ENCODE results near the gene ARF5. TPM values are rescaled to one million over a fixed set of nuclear protein-coding genes. Genes with fewer than 3 reads are reported as not detected.
"Not testable (repeated sequence)": the region's sequence is repeated elsewhere in the genome, so short reads cannot be mapped to it uniquely, and the experiment has no call there.

Gene ARF5
- polyA plus RNA-seq (ENCODE audit: insufficient read length in 3 of 3), result 100 to 1,000 TPM; 175 to 195 (median 193) TPM

GRCh38 chr7:127588019-127588696, at the start of gene ARF5:
TSS of gene ARF5 (plus strand) at chr7:127588411. CDS start at chr7:127588499, 88 bp downstream.
- DNase-seq (ENCODE audit: low read depth in 3 of 3, low spot score in 2 of 3), result peak; percentile 47 to 83 (median 81)

DNA sequence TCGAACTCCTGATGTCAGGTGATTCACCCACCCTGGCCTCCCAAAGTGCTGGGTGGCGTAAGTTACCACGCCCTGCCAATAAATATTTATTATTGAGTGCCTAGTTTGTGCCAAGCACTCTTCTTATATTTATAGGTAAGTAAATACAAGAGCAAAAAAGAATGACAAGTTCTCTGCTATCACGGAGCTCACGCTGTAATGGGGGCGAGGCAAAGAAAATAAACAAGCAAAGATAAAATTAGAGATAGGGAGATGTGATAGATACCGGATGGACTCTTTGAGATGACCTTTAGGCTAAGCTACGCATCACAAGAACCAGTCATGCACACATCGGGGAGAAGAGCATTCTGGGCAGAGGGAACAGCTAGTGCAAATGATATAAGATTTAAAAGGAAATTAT, 49.1 kb upstream of the ARF5 start:
- no peak for DNase-seq (ENCODE audit: low read depth in 3 of 3, low spot score in 2 of 3)

DNA sequence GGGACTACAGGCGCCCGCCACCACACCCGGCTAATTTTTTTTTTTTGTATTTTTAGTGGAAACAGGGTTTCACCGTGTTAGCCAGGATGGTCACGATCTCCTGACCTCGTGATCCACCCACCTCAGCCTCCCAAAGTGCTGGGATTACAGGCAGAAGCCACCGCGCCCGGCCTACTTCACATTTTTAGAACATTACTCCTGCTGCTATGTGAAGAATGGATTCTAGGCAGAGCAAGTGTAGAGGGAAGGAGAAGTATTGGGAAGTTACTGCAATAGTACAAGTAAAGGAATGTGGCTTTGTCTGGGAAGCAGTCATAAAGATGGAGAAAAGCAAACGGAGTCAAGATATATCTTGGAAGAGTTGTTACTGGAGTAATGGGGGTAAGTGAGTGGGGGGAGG, 47.8 kb upstream of the ARF5 start:
- not testable (repeated sequence) for DNase-seq (ENCODE audit: low read depth in 3 of 3, low spot score in 2 of 3)

DNA sequence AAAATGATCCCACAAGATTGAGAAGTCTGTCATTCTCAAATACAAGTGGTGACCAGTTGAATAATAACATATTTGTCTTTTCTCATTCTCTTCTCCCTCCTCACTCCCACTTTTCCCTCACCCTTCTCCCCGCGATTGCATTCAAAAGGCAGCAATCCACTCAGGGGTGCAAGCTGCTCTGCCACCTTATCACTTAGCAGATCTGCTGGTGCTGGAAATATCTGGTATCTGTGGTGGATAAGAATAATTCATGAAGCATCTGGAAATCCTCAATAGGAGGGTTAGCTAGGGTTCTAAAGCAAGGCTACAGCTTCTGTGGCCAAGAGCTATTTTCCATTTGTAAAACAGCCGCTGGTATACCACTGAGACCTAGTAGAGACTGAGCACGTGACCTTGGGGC, 46.7 kb upstream of the ARF5 start:
- no peak for DNase-seq (ENCODE audit: low read depth in 3 of 3, low spot score in 2 of 3)

DNA sequence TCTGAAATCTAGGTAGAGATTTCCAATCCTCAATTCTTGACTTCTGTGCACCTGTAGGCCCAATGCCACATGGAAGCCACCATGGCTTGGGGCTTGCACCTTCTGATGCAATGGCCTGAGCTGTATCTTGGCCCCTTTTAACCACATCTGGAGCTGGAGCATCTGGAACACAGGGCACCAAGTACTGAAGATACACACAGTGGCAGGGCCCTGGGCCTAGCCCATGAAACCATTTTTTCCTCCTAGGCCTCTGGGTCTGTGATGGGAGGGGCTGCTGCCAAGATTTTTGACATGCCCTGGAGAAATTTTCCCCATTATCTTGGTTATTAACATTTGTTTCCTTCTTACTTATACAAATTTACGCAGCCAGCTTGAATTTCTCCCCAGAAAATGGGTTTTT, 41.9 kb upstream of the ARF5 start:
- no peak for DNase-seq (ENCODE audit: low read depth in 3 of 3, low spot score in 2 of 3)

DNA sequence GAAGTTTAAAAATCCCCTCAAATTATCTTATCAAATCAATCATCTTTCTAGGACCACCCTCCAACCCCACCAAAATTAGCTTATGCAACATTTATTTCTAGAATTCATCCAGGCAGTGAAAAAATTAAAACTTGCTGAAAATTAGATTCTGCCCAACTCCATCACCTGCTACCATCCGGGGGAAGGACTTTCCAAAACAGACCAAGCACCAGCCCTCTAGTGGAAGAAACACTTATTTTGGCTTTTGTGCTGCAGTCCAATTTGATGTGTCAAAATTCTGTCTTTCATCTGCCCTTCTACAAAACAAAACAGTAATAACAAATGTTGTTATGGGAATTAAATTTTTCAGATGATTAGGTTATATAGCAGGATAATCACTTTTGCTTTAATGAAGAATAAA, 38.0 kb upstream of the ARF5 start:
- no peak for DNase-seq (ENCODE audit: low read depth in 3 of 3, low spot score in 2 of 3)

DNA sequence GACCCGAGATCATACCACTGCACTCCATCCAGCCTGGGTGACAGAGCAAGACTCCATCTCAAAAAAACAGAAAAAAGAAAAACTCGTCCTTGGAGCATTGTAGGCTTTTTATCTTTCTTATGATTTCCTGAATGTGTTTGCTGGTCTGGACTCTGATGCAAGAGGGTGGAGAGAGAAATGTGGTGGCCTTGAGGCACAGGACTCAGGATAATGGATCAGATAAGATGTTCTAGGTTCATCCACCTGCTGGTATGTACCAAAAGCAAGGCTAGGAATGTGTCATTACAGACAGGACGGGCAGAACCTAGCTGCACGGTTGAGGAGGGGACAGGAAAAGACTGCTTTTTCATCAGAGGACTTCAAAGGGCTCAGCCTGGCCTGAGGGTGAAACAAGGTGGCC, 36.3 kb upstream of the ARF5 start:
- DNase-seq (ENCODE audit: low read depth in 3 of 3, low spot score in 2 of 3), result no peak

DNA sequence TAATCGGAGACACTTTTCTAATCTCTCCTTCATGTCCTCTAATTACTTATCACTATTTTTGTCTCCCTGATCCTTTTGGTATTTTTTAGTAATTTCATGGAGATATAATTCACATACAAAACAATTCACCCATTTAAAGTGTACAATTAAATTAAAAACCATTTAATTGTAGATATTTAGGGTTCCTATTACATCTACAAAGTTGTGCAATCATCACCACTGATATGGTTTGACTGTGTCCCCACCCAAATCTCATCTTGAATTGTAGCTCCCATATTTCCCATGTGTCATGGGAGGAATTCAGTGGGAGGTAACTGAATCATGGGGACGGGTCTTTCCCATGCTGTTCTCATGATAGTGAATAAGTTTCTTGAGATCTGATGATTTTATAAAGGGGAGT, 31.8 kb upstream of the ARF5 start:
- DNase-seq (ENCODE audit: low read depth in 3 of 3, low spot score in 2 of 3), result no peak

- no peak for DNase-seq (ENCODE audit: low read depth in 3 of 3, low spot score in 2 of 3)
These were observed 30.4 kb upstream of the ARF5 start for GRCh38 chr7:127557803-127558202.

DNA sequence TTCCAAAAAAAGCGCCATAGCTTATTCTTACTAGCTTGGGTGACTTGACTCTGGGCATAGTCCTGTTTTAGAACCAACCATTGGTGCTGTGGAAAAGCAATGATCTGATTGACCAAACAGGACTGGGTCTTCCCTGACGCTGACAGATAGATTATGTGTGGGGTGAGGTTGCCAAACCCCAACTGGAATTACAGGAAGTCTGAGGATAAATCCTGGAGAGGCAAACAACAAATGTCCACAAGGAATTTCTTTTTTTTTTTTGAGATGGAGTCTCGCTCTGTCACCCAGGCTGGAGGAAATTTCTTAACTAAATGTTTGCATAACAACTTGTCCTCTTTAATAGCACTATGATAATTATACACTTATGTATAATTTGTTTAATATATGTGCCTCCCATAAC, 22.0 kb upstream of the ARF5 start:
- DNase-seq (ENCODE audit: low read depth in 3 of 3, low spot score in 2 of 3), result no peak

- not testable (repeated sequence) for DNase-seq (ENCODE audit: low read depth in 3 of 3, low spot score in 2 of 3)
These were observed 20.2 kb upstream of the ARF5 start for GRCh38 chr7:127568034-127568433.

- no peak for DNase-seq (ENCODE audit: low read depth in 3 of 3, low spot score in 2 of 3)
These were observed 16.3 kb upstream of the ARF5 start for GRCh38 chr7:127571741-127572505.

DNA sequence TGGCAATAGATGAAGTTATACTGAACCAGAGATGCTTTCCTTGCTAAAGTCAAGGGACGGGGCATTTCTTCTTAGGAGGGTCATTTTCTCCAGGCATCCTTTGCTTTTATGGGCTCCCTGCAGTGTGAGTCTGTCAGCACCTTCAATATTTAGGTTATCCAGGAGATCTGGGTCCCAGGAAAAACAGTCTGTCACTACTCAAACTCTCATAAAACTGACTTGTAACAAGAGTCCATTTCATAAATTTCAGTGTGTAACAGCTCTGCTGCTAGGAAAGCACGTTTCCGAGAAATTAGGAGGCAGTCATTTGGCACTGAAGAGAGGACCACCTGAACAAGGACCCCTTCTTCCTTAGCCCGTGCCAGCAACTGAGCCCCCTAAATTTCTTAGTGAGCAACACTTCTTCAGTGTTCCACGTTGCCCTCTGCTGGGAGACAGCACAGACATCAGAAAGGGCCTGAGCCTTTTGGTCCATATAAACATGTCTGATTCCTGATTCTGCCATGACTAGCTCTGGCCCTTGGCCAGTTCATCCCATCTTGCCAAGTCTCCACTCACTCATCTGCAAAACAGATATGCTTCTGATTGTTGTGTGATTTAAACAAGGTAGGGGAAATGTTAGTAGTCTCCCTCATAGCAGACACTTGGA, 10.1 kb upstream of the ARF5 start:
- DNase-seq (ENCODE audit: low read depth in 3 of 3, low spot score in 2 of 3), result no peak

GRCh38 chr7:127578711-127579275, 9.4 kb upstream of the ARF5 start:
- DNase-seq (ENCODE audit: low read depth in 3 of 3, low spot score in 2 of 3), result no peak

DNA sequence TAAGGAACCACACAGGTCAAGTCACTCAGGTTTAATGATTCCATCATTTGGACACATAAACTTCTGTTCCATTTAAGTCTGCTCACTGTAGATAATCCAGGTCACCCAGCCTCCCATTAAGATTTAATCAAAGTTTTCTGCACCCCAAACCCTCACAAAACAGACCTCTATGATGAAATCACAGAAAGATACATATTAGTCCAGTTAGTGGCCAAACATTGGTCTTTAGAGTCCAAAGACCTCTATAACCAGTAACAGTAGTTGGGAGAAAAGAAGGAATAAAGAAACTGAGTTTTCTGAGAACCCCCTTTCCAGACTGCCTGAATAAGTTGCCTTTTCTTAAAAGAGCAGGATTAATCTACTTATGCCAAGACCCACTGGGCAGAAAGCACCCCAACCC, 7.6 kb upstream of the ARF5 start:
- DNase-seq (ENCODE audit: low read depth in 3 of 3, low spot score in 2 of 3), result no peak

DNA sequence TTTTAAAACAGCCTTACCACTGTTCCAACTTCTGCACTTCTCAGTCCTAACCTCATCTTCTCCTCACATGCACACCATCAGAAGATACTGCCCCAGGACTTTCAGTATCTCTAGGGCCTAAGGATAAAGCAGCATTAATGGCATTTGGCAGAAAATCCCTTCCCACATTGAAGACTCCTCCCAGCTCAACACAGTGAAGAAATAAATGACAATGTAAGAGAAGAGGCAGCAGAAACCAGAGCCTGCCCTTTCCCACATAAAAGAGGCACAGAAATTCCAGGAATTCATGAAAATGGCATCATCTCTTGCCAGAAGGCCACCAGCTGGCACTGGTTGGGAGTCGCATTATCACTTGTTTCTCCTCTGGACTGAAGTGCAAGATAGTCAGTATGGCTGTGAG, 6.5 kb upstream of the ARF5 start:
- DNase-seq (ENCODE audit: low read depth in 3 of 3, low spot score in 2 of 3), result no peak

- no peak for DNase-seq (ENCODE audit: low read depth in 3 of 3, low spot score in 2 of 3)
These were observed 5.8 kb upstream of the ARF5 start for GRCh38 chr7:127582361-127582760.

DNA sequence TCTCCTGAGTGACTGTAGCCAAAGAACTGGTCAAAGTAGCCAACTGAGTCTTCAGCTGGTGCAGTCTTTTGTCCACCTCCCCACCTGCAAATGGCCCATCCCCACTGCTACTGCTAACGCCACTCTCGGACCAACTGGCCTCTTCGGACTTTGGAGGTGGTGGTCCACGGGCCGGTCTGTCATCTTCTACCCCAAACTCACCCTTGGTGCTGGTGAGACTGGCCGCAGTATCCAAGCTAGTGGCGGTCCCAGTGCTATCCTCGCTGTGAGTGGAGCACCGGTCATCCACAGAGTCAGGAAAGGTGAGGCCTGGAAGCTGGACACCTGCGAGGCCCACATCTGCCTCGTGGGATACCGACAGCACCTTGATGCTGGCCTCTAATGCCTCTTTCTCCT, 3.6 kb upstream of the ARF5 start:
- no peak for DNase-seq (ENCODE audit: low read depth in 3 of 3, low spot score in 2 of 3)

DNA sequence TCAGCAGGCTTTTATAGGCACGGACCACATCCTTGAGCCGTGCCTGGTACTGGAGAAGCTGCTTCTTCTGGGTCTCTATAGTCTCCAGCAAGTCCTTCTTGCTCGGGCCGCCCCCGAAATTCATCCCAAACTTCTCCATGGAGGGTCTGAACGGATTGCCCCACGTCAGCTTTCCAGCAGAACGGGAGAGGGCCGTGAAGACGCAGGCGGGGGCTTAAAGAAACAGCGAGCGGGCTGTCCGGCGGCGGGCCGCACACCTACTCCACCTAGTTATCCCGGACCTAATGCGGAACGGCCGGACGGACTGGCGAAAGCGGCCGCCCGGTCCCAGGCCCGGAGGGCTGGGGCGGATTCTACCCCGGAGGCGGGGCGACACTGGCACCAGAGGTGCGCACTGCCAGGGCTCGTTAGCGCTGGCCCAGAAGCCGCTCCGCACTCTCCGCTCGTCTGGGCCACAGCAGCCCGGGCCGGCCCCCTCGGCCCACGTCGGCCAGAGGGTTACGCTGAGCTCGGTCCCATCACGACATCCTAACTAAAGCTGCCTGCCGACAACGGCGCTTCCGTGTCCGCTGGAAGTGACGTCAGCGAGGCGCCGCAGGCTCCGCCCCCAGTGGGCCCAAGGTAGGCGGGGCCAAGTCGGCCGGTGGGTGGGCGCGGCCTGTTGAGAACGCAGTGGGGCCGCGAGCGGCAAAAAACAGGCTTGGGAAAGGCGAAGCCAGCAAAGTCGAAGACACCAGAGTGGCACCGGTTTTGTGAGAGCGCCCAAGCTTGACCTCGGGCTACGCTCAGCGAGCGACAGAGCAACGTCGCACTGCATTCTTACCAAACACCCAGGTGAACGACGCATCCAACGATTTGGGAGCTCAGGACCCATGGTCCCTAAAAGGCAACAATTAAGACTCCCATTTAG, 2.9 kb upstream of the ARF5 start, which contains the start of gene GCC1:
Gene GCC1, minus strand, starts transcription at position 553 of the 910 bp plus-strand sequence. Its CDS starts 414 bp downstream, at position 139.
- peak; percentile 80 to 83 (median 82) for DNase-seq (ENCODE audit: low read depth in 3 of 3, low spot score in 2 of 3)

DNA sequence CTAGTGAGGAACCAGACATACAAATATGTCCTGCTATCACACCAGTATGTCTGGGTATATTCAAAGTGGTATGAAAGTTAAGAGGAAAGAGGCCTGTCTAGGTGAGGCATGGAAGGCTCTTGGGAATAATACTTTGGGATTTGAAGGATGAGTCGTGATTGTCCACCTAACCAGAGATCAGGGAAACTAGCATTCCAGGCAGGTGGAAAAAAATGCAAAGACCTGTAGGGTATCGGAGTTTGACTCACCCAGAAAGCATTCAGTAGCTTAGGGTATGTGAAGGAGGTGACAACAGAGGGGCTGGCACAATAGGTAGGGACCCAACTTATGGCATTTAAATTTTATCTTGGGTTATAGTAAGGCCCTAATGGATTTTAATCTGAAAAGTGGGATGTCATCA, 1.9 kb upstream of the ARF5 start:
- DNase-seq (ENCODE audit: low read depth in 3 of 3, low spot score in 2 of 3), result no peak

Measured in right renal cortex interstitium (tissue), 3 donors.